GM19455 (cell line): Measurements from ENCODE around the gene NCEH1.
A peak's percentile ranks its signal among the peaks of the same experiment; 100 is the strongest.

Experiments
- ATAC-seq: cut with Tn5 transposase; IDR thresholded peaks from one replicate; pipeline ENCODE4 v1.9.1; 2021; ENCODE audit not compliant: unreplicated experiment

The NCEH1 gene

DNA sequence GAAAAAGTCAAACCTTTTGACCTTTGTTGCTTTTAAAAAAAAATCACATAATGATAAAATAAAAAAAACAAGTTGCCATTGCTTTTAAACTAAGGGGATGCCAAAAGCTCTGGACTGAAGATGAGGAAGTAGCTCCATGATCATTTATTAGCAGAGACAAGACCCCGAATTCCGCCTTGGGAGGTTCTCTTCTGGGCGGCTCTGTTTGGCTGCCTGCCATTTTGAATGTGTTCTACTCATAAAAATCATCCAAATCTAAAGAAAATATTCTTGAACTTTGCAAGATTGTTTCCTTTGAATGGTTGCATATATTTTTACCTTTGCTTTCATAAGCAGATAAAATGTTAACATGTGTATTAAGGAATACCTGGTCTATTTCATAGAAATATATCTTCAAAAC is 63.8 kb downstream of the NCEH1 start:
- no peak for ATAC-seq

DNA sequence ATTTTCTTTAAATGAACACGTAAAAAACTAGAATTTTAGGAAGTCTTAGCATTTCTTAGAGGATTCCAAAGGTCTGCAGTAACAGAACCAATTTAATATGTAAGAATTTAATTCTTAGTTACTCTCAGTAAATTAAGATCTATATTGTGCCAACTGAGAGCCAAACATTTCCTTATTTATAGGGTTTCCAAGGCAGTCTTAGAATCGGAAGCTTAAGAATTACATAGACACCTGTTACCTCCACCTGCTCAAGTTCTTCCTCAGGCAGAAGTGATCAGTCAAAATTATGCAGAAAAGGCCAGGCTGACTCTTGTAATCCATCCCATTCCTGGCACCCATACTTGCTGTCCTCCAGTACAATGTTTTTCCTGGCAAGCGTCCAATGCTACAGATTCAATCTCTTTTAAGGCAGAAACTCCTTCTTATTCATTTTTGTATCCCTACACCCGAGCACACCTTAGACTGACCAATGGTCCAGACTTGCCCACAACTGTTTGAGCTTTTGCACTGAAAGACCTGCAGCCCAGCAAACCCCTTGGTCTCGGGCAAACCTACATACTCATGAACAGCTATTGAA is 64.3 kb downstream of the NCEH1 start:
- ATAC-seq, result no peak

DNA sequence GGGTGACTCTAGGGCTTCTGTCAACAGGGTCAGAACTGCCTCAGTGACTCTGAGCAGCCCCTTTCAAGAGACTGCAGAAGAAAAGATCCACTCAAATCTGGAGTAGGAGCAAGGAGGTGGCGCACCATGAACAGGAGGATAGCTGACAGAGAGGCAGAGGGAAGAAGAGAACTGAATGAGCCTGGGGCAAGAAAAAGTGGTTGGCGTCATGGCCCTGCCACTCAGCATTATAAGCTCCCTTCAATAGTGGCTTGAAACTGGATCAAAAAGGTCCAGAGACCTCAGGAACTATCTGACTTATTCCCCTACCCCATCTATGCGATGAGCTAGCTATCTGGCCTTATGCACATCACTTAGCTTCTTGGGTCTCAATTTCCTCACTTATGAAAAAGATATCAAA is 66.6 kb downstream of the NCEH1 start:
- ATAC-seq, result no peak

GRCh38 chr3:172643506-172644179 is 67.2 kb downstream of the NCEH1 start:
- no peak for ATAC-seq

- no peak for ATAC-seq
These were observed 69.6 kb downstream of the NCEH1 start for GRCh38 chr3:172641291-172641690.

GRCh38 chr3:172640751-172641150 is 70.1 kb downstream of the NCEH1 start:
- no peak for ATAC-seq

DNA sequence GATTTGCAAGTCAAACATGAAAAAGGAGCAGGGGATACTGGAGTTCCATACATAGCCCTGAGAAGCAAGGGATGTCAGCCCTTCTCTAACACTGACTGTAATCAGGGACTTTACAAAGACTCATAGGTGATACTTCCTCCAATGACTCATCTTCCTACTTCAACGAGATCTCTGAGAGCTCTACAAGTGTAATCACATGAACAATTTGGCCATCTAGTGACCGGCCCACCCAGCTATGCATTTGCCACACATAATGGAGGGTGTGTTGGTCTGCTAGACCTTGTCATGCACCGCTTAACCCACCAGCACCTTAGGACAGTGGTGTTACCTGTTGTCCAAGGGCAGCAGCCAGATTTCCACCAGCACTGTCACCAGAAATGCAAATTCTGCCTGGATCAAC is 75.3 kb downstream of the NCEH1 start:
- ATAC-seq, result peak; percentile 93

DNA sequence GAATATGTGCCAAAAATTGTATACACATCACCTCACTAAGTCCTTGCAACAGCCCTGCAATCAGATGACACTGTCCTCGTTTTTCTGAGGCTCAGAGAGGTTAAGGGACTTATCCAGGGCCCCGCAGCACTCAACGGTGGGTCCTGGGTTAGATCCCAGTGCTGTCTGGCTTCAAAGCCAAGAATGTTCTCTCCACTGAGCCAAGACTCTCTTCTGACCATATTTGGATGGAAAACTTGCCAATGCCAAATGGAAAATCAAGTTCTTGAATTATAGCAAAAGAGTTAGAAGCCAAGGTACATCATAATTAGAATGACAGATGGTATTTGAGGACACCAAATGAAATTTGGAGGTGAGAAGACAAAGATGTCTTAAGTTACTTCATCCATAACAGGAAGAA is 75.9 kb downstream of the NCEH1 start:
- ATAC-seq, result no peak

DNA sequence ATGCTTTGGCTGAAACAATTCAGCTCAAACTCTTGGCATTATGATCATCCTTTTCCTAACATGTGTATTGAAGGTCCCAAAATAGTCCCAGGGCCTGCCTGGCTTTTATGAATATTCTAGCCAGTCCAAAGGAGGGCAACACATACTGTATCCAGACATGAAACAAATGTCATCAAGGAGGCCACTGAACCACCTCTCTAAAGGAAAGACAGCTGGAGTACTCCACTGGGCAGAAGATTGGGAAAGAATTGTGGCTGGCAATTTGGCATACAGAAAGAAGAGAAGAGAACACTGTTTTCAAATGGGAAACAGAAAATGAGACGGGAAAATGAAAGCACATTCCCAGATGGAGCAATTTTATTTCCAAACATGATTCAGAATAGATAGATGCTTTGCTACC is 80.6 kb downstream of the NCEH1 start:
- ATAC-seq, result no peak

DNA sequence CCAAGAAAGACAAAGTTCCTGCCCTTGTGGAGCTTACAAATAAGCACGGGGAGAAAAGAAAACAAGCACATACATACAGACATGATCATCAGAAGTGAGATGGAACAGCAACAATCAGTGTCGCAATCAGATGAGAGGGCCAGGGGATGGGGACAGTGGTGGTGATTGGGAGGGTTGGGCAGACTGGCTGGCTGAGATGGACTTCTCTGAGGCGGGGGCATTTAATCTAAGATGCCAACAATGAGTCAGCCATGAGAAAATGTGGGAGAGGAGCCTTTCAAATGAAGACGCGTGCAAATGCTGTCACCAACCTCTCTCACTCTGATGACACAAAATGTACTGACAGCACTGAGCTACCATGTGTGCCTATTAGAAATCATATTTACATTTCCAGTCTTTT is 81.4 kb downstream of the NCEH1 start:
- no peak for ATAC-seq

DNA sequence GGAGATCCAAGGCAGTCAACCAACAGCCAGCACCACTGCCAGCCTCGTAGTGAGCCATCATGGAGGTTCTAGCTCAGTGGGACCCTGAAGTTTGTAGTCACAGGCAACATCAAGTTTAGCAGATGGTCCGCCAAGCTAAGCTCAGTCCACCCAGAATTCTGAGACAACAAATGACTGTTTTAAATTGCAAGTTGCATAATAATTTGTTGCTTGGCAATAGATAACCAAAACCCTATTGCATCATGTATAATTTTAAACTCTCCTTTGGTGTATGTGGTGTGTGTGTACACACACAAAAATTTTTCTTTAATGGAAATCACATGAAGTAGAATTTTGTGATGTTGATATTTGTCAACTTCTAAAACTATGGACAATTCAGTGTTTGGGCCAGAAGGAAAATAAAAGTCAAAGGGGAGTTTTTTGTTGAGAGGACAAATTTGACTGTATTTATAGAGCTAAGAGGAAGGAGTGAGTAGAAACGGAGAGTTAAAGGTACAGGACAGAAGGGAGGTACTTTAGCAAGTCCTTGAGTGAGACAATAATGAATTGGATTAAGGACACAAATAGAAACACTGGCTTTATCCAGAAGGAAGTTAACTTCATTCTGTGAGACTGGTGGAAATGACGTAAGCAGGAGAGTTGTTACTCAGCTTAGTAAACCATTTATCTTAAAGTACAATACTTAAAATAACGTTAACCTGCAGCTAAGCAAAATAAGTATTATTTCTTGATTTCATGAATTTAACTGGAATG is 83.6 kb downstream of the NCEH1 start:
- ATAC-seq, result no peak

DNA sequence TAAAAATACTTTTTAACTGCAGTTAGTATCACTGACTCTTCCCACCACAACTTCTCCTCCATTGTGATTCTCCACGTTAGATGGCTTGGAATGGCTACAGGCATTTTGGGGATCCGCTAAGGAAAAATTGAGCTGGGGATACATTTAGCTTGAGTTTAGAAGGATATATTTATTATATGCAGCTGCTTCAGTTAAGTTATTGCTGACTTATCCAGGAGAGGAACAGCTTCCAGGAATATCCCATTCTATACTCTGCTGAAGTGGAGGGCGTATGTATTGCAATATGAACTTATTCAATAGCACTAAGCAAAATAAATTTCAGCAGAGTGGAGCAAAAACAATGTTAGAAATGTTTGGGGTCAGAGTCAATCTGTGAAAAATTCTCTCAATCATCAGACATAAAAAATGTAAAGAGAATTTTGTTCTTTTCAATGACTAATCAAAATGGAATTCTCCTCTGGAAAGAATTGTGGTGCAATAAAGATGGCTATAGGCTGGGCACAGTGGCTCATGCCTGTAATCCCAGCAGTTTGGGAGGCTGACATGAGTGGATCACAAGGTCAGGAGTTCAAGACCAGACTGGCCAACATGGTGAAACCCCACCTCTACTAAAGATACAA is 84.7 kb downstream of the NCEH1 start:
- ATAC-seq, result no peak

DNA sequence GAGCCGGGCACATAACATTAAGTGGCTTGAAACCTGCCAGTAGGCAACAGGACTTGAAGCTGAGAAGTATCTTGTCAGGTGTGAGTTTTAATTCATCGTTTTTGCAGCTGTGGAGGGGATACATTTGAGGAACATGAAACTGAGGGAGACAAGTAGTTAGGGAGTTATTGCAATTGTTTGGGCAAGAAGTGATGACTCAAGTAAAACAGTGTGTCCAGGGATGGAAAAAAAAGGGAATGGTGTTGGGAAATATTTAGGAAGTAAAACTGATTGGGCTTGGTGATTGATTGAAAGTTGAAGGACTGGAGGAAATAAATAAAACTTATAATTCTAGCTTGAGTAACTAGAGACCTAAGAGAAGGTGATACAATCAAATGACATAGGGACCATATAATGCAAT is 85.5 kb downstream of the NCEH1 start:
- ATAC-seq, result no peak

- ATAC-seq, result no peak
These were observed 85.9 kb downstream of the NCEH1 start for GRCh38 chr3:172624999-172625398.

DNA sequence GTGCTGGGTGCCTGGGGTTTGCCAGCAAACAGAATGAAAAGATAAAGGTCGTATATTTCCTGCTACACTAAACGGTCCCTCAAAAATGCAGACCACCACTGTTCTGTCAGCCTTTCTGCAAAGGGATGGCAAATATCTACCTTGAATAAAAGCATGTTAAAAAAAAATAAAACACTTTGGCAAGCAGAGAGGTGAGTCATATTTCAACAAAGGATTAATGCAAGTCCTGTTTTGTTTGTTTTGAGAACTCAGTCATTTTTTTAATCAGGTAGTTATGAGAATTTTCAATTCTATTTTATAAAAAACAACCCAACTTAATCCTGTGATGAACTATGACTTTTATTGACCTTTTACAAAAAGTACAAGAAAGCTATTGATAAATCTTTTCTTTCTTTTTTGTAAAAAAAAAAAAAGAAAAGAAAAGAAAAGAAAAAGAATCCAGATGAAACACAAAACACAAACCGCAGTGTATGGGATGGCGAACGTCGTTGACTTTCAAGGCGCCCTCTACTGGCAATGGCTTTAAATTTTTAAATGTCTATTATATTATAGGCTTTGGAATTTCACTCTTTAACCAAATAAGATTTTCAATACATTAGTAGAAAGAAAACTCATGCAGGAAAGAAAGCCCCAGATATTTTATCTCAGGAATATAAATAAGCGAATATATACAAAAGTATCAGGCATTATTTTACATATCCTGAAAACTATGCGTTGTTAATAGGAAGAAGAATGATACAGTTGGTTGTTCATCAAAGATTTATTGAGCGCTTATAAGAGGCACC is 87.8 kb downstream of the NCEH1 start:
- no peak for ATAC-seq

DNA sequence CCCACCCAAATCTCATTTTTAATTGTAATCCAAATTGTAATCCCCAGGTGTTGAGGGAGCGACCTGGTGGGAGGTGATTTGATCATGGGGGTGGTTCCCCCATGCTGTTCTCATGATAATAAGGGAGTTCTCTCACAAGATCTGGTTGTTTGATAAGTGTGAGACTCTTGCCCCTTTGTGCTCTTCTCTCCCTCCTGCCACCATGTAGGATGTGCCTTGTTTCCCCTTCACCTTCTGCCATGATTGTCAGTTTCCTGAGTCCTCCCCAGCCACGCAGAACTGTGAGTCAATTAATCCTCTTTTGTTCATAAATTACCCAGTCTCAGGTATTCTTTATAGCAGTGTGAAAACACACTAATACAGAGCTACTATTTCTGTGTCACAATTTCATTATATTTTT is 88.7 kb downstream of the NCEH1 start:
- no peak for ATAC-seq

- ATAC-seq, result no peak
These were observed 92.9 kb downstream of the NCEH1 start for GRCh38 chr3:172617976-172618375.

- ATAC-seq, result no peak
These were observed 93.7 kb downstream of the NCEH1 start for GRCh38 chr3:172617013-172617706.

- no peak for ATAC-seq
These were observed 94.8 kb downstream of the NCEH1 start for GRCh38 chr3:172616031-172616461.

DNA sequence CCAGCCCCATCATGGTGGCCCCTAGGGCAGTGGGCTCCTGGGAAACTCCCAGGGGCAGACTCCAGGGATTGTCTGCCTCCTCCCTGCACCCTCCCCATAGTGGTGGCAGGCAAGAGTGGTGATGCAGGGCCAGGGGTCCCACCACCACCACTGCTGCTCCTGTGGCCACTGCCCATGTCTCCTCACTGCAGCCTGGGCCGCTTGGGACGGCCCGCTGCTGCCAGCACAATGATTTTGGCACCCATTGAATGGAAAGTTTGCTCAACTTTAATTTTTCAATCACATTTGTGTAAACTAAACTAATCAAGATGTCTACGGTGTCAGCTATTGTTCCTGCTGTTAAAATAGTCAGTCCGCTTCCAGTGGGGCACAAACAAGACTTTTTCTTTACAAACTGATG is 95.6 kb downstream of the NCEH1 start:
- no peak for ATAC-seq
